Smooth muscle cell of the umbilical artery (primary cell): ENCODE measurements around the gene OR1A2. TPM values are rescaled to one million over a fixed set of nuclear protein-coding genes. Genes with fewer than 3 reads are reported as not detected.

Experiments used
- total RNA-seq: library from RNA; depleted of rRNA; stranded (reverse); fragments of >200 nt; gene quantifications from 2 replicates; pipeline ENCODE4 v1.2.3, GENCODE V29; 2014

OR1A2 gene, protein sequence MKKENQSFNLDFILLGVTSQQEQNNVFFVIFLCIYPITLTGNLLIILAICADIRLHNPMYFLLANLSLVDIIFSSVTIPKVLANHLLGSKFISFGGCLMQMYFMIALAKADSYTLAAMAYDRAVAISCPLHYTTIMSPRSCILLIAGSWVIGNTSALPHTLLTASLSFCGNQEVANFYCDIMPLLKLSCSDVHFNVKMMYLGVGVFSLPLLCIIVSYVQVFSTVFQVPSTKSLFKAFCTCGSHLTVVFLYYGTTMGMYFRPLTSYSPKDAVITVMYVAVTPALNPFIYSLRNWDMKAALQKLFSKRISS
- total RNA-seq, result not detected in 2 replicates

DNA sequence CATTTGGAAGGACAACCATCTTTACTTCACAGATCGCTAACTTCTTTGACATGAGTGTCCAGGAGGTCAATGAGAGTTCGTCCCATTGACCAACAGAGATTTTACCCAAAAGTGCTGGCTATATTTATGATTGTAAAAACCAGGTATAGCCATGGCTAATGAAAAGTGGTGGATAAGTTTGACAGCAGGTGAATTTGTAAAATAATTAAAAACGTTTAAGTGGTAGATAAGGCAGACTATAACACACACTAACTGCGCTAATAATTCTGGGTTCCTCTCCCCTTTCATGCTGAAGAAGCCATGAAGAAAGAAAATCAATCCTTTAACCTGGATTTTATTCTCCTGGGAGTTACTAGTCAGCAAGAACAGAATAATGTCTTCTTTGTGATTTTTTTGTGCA is at the start of gene OR1A2:
OR1A2 (plus strand) TSS at position 301 of the 400 bp plus-strand sequence; CDS start at position 301, 0 bp downstream.

DNA sequence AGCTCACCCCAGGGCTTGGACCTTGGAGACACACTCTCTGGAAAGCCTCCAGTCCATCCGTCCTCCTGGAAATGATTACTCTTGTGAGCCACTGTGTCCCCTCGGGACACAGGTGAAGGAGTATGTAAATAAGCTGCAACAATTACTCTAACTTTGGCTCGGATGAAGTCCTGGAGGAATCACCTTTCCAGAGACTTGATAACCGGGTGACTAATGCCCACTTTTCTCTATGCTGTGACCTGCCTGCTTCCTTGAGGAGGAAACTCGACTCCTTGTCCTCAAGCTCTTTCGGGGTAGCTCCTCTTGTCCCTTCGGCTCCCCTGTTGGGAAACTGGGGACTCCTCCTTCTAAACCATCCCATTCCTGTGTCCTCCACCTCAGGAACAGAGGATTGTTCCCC is 10.0 kb downstream of the OR1A2 start, which contains the start of gene OR1A1:
OR1A1 (plus strand) TSS at position 301 of the 400 bp plus-strand sequence. CDS start 7,954 bp downstream, outside the sequence.

Other genes starting within 250 kb of the OR1A2 start
- gene OR1D5, start 133.9 kb upstream of the OR1A2 start, total RNA-seq, result not detected in 2 replicates
- not detected in 2 replicates for gene OR1D2, start 93.1 kb upstream of the OR1A2 start, total RNA-seq
- gene OR1G1, start 70.0 kb upstream of the OR1A2 start, total RNA-seq, result not detected in 2 replicates
- not detected in 2 replicates for gene OR1A1, start 10.1 kb downstream of the OR1A2 start, total RNA-seq
- gene OR3A1, start 100.8 kb downstream of the OR1A2 start, total RNA-seq, result not detected in 2 replicates
- gene OR3A2, start 188.8 kb downstream of the OR1A2 start, total RNA-seq, result not detected in 2 replicates
- not detected in 2 replicates for gene OR1E1, start 200.9 kb downstream of the OR1A2 start, total RNA-seq
- gene OR3A3, start 213.9 kb downstream of the OR1A2 start, total RNA-seq, result not detected in 2 replicates
- gene OR1E2, start 236.3 kb downstream of the OR1A2 start, total RNA-seq, result not detected in 2 replicates